GM21723 (cell line): ENCODE results near the gene ZNF564.
"Not testable (repeated sequence)": the region's sequence is repeated elsewhere in the genome, so short reads cannot be mapped to it uniquely, and the experiment has no call there.

Source experiments
- ATAC-seq: cut with Tn5 transposase; IDR thresholded peaks from one replicate; pipeline ENCODE4 v1.9.1; 2021; ENCODE audit warnings: mild to moderate bottlenecking, moderate library complexity; ENCODE audit not compliant: unreplicated experiment

ZNF564 gene

DNA sequence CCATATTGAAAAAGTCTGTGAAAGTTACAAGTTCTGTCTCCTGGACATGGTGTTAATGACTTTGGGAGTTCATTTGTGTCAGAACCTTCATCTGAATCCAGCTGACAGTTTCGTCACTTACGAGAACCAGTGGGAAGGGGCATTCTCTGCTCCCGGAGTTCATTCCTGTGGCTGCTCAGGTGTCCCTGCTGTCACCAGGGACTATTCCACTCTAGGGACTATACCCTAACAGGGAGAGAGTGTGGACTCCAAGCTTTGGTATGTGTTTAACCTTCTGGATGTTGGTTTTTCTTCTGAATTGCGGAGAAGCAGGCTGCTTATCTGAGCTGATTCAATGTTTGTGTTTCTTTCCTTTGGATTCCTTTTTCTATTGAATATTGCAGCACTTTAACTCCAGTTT is 54.2 kb downstream of the ZNF564 start:
- ATAC-seq, result no peak

DNA sequence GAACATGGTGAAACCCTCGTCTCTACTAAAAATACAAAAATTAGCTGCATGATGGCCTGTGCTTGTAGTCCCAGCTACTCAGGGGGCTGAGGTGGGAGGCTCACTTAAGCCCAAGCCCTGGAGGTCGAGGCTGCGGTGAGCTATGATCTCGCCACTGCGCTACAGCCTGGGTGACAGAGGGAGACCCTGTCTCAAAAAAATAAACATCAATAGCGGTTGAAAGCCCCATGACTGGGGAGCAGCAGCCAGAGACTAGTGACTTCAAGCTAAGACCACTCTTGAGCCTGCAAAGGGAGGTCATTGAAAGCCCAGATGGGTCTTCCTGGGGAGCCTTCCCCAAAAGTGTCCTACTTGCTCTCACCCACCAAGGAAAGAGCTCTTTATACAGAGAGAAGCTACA is 54.8 kb downstream of the ZNF564 start:
- no peak for ATAC-seq

DNA sequence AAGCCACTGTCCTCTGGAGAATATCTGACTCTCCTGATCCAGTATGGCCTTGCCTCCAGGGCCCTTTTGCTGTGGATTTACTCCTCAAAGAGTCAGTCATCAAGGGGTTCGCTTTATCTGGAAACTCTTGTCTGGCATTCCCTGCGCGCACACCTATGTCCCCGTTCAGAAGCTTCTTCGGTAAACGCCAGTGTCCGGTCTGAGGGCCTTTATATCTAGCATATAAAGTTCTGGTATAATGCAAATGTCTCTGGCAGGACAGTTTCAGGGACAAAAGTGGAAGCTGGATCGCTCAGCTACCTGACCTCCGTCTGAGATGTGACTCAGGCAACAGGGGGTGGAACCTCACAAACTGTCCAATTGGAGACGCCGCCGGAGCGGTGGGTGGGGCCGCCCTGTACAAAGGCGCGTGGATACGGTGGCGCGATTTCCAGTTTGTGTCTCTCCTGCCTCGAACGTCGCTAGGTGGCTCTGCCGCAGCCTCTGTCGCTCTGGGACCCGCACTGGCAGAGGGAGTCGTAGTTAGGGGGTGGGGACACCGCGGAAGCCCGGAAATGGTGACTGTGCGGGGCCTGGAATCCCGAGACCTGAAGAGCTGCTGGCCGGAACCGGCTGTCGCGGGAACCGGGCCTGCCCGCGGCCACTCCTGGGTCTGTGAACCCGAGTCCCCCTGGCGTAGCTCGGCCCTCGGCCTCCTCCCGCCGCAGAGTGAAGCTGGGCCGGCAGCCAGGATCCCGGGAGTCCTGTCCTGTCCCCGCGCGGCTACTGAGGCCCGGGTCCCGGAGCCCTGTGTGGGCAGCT is 56.1 kb downstream of the ZNF564 start:
- peak; percentile 87 for ATAC-seq

DNA sequence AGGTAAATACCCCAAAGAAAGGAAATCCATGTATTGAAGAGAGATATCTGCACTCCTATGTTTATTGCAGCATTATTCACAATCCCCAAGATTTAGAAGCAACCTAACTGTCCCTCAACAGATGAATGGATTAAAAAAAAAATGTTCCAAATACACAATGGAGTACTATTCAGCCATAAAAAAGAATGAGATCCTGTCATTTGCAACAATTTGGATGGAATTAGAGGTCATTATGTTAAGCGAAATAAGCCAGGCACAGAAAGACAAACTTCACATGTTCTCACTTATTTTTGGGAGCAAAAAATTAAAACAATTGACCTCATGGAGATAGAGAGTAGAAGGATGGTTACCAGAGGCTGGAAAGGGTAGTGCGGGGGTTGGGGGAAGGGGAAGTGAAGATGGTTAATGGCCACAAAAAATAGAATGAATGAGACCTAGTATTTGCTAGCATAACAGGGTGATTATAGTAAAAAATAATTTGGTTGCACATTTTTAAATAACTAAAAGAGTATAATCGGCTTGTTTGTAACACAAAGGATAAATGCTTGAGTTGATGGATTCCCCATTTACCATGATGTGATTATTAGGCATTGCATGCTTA is 56.9 kb downstream of the ZNF564 start:
- ATAC-seq, result no peak

DNA sequence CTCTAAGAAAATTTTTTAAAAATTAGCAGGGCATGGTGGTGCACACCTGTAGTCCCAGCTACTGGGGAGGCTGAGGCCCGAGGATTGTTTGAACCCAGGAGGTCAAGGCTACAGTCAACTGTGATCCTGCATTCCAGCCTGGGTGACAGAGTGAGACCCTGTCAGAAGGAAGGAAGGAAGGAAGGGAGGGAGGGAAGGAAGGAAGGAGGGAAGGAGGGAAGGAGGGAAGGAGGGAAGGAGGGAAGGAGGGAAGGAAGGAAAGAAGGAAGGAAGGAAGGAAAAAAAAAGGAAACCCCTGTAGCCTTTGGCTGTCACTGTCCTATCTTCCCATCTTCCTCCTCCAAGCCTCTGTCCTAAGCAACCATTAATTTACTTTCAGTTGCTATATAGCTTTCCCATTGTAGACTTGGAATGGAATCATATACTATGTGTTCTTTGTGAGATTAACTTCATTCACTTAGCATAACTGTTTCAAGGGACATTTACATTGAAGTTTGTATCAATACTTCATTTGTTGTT is 65.0 kb downstream of the ZNF564 start:
- not testable (repeated sequence) for ATAC-seq

DNA sequence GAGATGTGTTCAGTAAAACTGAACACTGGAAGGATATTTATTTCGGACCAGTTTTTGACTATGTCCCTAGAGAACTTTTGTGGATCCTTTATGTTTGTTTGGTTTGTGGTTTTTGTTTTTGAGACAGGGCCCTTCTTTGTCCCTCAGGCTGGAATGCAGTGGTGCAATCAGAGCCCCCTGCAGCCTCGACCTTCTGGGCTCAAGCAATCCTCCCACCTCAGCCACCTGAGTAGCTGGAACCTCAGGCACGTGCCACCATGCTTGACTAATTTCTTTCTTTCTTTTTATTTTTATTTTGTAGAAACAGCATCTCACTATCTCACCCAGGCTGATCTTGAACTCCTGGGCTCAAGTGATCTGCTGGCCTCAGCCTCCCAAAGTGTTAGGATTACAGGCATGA is 65.7 kb downstream of the ZNF564 start:
- ATAC-seq, result no peak

DNA sequence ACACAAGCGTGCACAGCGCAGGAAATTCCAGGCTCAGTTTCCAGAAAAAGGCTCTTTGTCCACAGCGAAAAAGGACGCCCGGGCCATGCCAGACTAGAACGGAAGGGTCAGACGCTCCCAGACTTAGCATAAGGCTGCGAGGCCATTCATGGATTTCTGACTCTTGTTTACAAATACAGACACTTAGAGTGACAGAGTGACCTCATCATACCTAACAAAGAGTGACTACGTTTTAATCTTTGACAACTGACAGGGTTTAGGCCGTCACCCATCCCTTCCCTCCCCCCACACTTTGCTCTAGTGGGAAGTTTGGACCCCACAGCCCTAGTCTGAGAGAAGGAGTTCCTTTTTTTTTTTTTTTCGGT is 66.2 kb downstream of the ZNF564 start:
- peak; percentile 12 for ATAC-seq

DNA sequence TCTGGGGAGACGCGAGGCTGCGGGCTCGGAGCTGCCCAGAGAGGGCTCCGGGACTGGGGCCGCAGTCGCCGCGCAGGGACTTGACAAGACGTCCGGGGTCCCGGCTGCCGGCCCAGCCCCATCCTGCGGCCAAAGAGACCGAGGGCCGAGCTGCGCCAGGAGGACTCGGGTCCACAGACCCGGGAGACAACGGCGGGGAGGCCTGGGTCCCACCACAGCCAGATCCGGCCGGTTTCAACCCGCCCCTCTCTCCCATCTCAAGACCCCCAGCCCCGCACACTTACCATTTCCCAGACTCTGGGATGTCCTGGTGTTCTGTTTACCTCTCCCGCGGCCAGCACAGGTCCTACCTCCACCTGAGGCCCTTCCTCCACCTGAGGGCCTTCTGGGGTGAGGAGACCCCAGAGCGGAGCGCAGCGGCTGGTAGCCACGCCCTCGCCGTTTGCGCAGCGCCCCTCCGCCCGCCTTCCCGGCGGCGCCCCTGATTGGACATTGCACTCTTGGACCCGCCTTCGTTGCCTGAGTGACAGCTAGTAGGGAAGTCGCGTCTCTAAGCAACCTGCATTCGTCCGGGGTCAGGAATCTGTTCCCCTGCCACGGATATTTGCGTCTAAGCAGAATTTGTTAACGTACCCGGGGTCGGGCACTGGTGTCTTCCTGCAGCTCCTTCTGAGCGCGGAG is 66.8 kb downstream of the ZNF564 start, which contains the start of gene ZNF709:
ZNF709 (minus strand) TSS at position 446 of the 681 bp plus-strand sequence; CDS start at position 287, 159 bp downstream.
- ATAC-seq, result peak; percentile 89

DNA sequence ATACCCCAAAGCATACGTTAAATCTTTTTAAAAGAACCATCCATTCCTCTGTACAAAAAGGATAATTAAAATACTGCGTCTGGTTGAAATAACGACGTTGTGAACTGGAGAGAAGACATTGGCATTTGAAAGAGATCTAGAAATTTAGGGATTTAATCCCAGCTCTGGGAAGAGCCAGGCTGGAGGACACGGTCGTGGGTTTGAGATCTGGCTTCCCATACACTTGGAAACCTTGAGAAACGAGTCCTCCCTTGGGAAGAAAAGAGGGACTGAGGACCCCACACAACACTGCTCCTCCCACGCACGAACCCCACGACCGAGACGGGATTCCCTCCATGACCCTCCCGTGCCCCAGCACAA is 67.3 kb downstream of the ZNF564 start:
- no peak for ATAC-seq

DNA sequence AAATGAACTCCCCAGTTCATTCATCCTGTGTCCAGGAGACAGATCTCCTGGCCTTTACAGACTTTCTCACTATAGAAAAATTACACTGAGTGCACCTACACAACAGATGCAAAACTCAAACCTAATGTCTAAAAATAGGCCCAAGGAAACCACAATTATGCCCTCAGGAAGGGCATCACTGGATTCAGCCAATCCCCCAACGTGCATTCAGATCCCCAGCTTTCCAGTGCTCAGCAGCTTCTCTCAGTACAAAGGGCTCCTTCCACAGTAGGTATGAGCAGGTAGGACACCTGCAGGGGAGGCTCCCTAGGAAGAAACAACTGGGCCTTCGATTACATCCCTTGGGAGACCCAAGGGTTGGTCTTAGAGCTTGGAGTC is 68.8 kb downstream of the ZNF564 start:
- ATAC-seq, result no peak

DNA sequence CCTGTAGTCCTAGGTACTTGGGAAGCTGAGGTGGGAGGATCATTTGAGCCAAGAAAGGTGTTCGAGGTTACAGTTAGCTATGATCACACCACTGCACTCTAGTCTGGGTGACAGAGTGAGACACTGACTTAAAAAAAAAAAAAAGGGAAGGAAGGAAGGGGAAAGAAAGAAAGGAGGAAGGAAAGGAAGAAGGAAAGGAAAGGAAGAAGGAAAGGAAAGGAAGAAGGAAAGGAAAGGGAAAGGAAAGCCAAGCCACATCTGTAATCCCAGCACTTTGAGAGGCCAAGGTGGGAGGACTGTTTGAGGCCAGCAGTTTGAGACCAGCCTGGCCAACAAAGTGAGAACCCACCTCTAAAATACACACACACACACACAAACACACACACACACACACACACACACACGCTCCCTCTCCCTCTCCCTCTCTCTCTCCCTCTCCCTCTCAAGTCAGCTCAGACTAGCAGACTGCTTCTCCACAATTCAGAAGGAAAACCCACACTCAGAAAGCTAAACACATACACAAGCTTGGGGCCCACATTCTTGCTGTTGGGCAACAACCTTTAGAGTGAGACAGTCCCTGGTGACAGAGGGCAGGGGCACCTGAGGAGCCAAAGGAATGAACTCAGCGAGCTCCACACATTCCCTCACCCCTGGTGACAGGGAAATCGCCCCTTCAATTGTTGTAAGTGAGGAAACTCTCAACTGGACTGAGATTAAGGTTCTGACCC is 69.3 kb downstream of the ZNF564 start:
- ATAC-seq, result no peak

DNA sequence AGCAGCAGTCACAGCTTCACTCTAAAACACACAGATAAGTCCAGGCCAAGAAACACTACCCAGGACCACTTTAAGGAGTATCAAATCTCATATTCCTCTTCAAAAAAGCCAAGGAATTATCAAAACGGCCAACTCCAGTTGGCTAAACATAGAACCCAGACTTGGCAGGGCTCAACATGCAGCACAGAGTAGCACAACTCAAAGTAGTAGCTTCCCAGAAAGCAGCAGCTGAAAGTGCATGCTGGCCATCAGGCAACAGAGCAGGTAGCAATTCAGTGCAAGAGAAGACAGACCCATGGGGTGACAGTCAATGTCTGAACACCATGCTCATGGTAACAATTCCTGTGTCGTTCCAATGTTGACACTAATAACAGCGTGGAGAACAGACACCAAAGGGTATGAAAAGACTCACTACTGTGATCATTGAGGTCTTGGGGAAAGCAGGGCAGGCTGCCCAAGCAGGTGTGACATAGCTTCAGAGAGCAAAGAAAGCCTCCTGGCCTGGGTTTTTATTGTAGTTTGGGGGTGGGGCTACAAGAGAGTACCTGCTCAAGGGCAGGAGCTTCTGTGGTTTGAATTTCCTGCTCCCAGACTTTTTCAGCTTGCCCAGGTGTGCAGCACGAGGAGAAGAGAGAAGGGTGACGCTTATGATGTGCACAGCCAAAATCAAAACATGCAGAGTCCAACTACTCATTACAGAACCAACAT is 72.9 kb downstream of the ZNF564 start:
- ATAC-seq, result no peak
